Right renal pelvis (tissue), 4 donors: ENCODE results near the gene CLDN9. TPM values are rescaled to one million over a fixed set of nuclear protein-coding genes. Genes with fewer than 3 reads are reported as not detected.

Experiments used
- polyA plus RNA-seq, 4 donors: library from polyadenylated mRNA; unstranded; fragments of 120-200 nt; gene quantifications; one replicate each; pipeline ENCODE4 v1.2.1, GENCODE V29; 2013; ENCODE audit not compliant: insufficient read length in 4 of 4

Gene CLDN9
- polyA plus RNA-seq, 4 donors = 3.0 to 3.7 (median 3.1) TPM

Other genes with a start within 250 kb of the CLDN9 start
- gene ELOB, start 235.6 kb upstream of the CLDN9 start, polyA plus RNA-seq = 100 to 1,000 TPM; 218 to 336 (median 229) TPM
- gene PRSS33, start 225.4 kb upstream of the CLDN9 start, polyA plus RNA-seq = under 1 TPM; 0.17 to 0.51 (median 0.36) TPM
- not detected for gene PRSS41, start 214.5 kb upstream of the CLDN9 start, polyA plus RNA-seq
- under 1 TPM in 3 of 4 donors, not detected in 1; 0.13 to 0.33 (median 0.20) TPM for gene PRSS21, start 195.7 kb upstream of the CLDN9 start, polyA plus RNA-seq
- under 1 TPM; 0.25 to 0.50 (median 0.33) TPM for gene ZG16B, start 182.6 kb upstream of the CLDN9 start, polyA plus RNA-seq
- 1 to 10 TPM; 7.5 to 9.8 (median 8.4) TPM for gene PRSS22, start 154.8 kb upstream of the CLDN9 start, polyA plus RNA-seq
- 10 to 100 TPM; 19.8 to 34.6 (median 25.6) TPM for gene FLYWCH2, start 129.7 kb upstream of the CLDN9 start, polyA plus RNA-seq
- gene FLYWCH1, start 101.0 kb upstream of the CLDN9 start, polyA plus RNA-seq = 10 to 100 TPM; 19.6 to 25.2 (median 22.3) TPM
- 1 to 10 TPM; 1.0 to 3.3 (median 1.6) TPM for gene KREMEN2, start 48.6 kb upstream of the CLDN9 start, polyA plus RNA-seq
- 10 to 100 TPM in 3 of 4 donors, 1 to 10 TPM in 1; 8.6 to 12.7 (median 10.4) TPM for gene PAQR4, start 43.6 kb upstream of the CLDN9 start, polyA plus RNA-seq
- gene PKMYT1, start 32.5 kb upstream of the CLDN9 start, polyA plus RNA-seq = 10 to 100 TPM; 10.4 to 19.2 (median 14.2) TPM
- gene CLDN6, start 5.3 kb downstream of the CLDN9 start, polyA plus RNA-seq = 10 to 100 TPM; 32.9 to 44.1 (median 36.4) TPM
- 10 to 100 TPM in 3 of 4 donors, 1 to 10 TPM in 1; 7.5 to 18.2 (median 13.0) TPM for gene TNFRSF12A, start 7.4 kb downstream of the CLDN9 start, polyA plus RNA-seq
- 10 to 100 TPM; 67.1 to 85.2 (median 71.3) TPM for gene HCFC1R1, start 11.0 kb downstream of the CLDN9 start, polyA plus RNA-seq
- gene THOC6, start 11.1 kb downstream of the CLDN9 start, polyA plus RNA-seq = 10 to 100 TPM; 29.4 to 37.2 (median 32.1) TPM
- 1 to 10 TPM; 1.2 to 3.8 (median 2.9) TPM for gene BICDL2, start 24.0 kb downstream of the CLDN9 start, polyA plus RNA-seq
- gene MMP25, start 33.6 kb downstream of the CLDN9 start, polyA plus RNA-seq = 1 to 10 TPM in 2 of 4 donors, under 1 TPM in 2; 0.78 to 1.8 (median 1.1) TPM
- 10 to 100 TPM; 29.9 to 47.1 (median 33.9) TPM for gene IL32, start 52.7 kb downstream of the CLDN9 start, polyA plus RNA-seq
- under 1 TPM in 2 of 4 donors, not detected in 2; 0.11 to 0.12 TPM for gene ZSCAN10, start 86.4 kb downstream of the CLDN9 start, polyA plus RNA-seq
- 10 to 100 TPM; 14.5 to 20.3 (median 17.1) TPM for gene ZNF205, start 99.7 kb downstream of the CLDN9 start, polyA plus RNA-seq
- gene ZNF213, start 122.1 kb downstream of the CLDN9 start, polyA plus RNA-seq = 10 to 100 TPM; 10.3 to 15.8 (median 11.4) TPM
- gene OR1F1, start 175.3 kb downstream of the CLDN9 start, polyA plus RNA-seq = not detected
- 10 to 100 TPM; 13.3 to 16.9 (median 14.8) TPM for gene ZNF200, start 222.2 kb downstream of the CLDN9 start, polyA plus RNA-seq
- under 1 TPM; 0.13 to 0.33 (median 0.24) TPM for gene MEFV, start 243.7 kb downstream of the CLDN9 start, polyA plus RNA-seq